Measurements from ENCODE around the gene RNASE8. TPM values are rescaled to one million over a fixed set of nuclear protein-coding genes. Genes with fewer than 3 reads are reported as not detected.

Gene RNASE8
- total RNA-seq, 1 experiment from 2014 or later: not detected

DNA sequence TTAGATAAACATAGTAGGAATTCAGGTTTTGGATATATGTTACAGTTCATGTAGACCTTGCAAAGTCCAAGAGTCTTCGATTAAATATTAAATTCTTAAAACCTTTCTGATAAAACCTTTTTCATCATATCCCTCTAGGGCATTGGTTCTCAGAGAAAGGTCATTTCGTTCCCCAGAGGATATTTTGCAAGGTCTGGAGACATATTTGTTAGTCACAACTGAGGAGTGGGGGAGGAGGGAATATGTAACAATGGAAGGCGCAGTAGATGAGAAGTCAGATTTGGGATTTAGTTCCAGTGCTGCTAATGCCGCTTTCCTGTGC, 48.5 kb downstream of the RNASE8 start:
- H3K27me3 Mint-ChIP-seq (ENCODE audit: low read depth): no peaks in the 10 kb centered on the region
- no peak overlapping the region for H3K27ac Mint-ChIP-seq
- TF ChIP-seq, protein P1, sequence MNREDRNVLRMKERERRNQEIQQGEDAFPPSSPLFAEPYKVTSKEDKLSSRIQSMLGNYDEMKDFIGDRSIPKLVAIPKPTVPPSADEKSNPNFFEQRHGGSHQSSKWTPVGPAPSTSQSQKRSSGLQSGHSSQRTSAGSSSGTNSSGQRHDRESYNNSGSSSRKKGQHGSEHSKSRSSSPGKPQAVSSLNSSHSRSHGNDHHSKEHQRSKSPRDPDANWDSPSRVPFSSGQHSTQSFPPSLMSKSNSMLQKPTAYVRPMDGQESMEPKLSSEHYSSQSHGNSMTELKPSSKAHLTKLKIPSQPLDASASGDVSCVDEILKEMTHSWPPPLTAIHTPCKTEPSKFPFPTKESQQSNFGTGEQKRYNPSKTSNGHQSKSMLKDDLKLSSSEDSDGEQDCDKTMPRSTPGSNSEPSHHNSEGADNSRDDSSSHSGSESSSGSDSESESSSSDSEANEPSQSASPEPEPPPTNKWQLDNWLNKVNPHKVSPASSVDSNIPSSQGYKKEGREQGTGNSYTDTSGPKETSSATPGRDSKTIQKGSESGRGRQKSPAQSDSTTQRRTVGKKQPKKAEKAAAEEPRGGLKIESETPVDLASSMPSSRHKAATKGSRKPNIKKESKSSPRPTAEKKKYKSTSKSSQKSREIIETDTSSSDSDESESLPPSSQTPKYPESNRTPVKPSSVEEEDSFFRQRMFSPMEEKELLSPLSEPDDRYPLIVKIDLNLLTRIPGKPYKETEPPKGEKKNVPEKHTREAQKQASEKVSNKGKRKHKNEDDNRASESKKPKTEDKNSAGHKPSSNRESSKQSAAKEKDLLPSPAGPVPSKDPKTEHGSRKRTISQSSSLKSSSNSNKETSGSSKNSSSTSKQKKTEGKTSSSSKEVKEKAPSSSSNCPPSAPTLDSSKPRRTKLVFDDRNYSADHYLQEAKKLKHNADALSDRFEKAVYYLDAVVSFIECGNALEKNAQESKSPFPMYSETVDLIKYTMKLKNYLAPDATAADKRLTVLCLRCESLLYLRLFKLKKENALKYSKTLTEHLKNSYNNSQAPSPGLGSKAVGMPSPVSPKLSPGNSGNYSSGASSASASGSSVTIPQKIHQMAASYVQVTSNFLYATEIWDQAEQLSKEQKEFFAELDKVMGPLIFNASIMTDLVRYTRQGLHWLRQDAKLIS (CRISPR knock-in tag; IDR thresholded peaks at IDR 0.05; ENCODE audit: borderline replicate concordance): no peak
- no peak for TF ChIP-seq ZNF138 (CRISPR knock-in tag; conservative IDR thresholded peaks at IDR 0.05)
- no peak for TF ChIP-seq GRHL2 (CRISPR knock-in tag; IDR thresholded peaks at IDR 0.05; ENCODE audit: insufficient replicate concordance, severe bottlenecking)
- TF ChIP-seq ZNF423 (CRISPR knock-in tag; IDR thresholded peaks at IDR 0.05): no peak
- TF ChIP-seq CREM (CRISPR knock-in tag; IDR thresholded peaks at IDR 0.05): no peak
- no peak for TF ChIP-seq ELF4 (CRISPR knock-in tag; IDR thresholded peaks at IDR 0.05; ENCODE audit: low read depth)
- TF ChIP-seq, protein P2, sequence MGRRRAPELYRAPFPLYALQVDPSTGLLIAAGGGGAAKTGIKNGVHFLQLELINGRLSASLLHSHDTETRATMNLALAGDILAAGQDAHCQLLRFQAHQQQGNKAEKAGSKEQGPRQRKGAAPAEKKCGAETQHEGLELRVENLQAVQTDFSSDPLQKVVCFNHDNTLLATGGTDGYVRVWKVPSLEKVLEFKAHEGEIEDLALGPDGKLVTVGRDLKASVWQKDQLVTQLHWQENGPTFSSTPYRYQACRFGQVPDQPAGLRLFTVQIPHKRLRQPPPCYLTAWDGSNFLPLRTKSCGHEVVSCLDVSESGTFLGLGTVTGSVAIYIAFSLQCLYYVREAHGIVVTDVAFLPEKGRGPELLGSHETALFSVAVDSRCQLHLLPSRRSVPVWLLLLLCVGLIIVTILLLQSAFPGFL (CRISPR knock-in tag; IDR thresholded peaks at IDR 0.05; ENCODE audit: borderline replicate concordance): no peak
- no peak for TF ChIP-seq NFYB (CRISPR knock-in tag; conservative IDR thresholded peaks at IDR 0.05; ENCODE audit: low read depth)
- TF ChIP-seq ZNF416 (CRISPR knock-in tag; IDR thresholded peaks at IDR 0.05): no peak
- DNase-seq (ENCODE audit: low spot score) (no peak), ATAC-seq (no peak)
- no peaks in the 10 kb centered on the region for H3K9me3 Mint-ChIP-seq
- POLR2A ChIA-PET: interaction anchor here (3.9 kb wide), 1 partner anchor 12 kb away, joined by 40 read pairs; no protein-coding TSS in a partner anchor
- H3K36me3 Mint-ChIP-seq: no peaks in the 10 kb centered on the region
- CTCF ChIA-PET: interaction anchor here (3.7 to 8.6 kb wide), 5 partner anchors 12 to 91 kb away, joined by 54 to 321 read pairs (median 111); partner anchors contain the start of gene ARHGEF40
- H3K4me3 Mint-ChIP-seq: no peak overlapping the region
- H3K4me1 Mint-ChIP-seq: peaks cover 65% of the 10 kb centered on the region

DNA sequence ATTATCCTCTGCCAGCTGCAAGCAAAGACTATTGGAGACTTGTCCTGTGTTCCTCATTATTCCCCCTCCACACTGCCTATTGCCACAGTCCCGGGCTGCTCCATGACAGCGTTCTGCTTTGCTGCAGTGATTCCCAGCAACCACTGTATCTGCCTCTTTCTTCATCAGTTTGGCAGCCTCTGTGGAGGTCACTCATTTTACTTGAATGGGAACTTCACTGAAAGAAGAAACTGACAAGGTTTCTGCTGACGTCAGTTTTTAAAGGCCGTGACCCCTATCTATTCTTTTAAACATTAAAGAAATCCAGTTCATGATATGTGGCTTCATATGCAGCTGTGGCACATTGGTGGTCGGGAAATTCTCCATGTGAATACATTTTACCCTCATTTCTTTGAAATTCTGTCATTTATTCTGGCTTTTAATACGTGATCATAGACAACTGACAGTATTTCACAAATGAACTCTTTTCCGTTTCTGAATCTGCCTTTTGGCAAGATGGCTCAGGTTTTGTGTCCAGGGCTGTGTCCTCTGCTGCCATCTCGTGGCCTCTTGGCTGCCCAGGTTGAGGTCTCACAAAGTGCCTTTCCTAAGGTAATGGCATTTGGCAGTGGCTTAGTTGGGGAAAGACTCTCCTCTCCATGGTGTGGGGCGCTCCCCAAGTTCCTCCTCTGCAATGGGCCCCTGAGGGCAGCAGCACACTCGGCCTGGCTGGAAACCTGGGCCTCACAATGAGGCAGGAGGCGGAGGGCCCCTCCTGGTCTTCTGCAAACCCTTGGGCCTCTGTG, 49.1 kb downstream of the RNASE8 start:
- peak overlapping the region; percentile 45 for H3K4me3 Mint-ChIP-seq
- no peaks in the 10 kb centered on the region for H3K36me3 Mint-ChIP-seq
- ChIA-PET POLR2A (interaction anchor here (1.8 kb wide), 1 partner anchor 35 kb away, joined by 7 read pairs; no protein-coding TSS in a partner anchor), CTCF (interaction anchor here (0.6 to 8.6 kb wide), 13 partner anchors 12 to 108 kb away, joined by 3 to 321 read pairs (median 11); partner anchors contain the start of genes ARHGEF40 and SLC39A2)
- DNase-seq (ENCODE audit: low spot score) (peak; percentile 85), ATAC-seq (peak; percentile 49)
- peaks cover 59% of the 10 kb centered on the region for H3K4me1 Mint-ChIP-seq
- TF ChIP-seq ESRRA (CRISPR knock-in tag; IDR thresholded peaks at IDR 0.05; ENCODE audit: borderline replicate concordance) (no peak), TP53 (CRISPR knock-in tag; IDR thresholded peaks at IDR 0.05) (no peak)
- TF ChIP-seq, protein P3, sequence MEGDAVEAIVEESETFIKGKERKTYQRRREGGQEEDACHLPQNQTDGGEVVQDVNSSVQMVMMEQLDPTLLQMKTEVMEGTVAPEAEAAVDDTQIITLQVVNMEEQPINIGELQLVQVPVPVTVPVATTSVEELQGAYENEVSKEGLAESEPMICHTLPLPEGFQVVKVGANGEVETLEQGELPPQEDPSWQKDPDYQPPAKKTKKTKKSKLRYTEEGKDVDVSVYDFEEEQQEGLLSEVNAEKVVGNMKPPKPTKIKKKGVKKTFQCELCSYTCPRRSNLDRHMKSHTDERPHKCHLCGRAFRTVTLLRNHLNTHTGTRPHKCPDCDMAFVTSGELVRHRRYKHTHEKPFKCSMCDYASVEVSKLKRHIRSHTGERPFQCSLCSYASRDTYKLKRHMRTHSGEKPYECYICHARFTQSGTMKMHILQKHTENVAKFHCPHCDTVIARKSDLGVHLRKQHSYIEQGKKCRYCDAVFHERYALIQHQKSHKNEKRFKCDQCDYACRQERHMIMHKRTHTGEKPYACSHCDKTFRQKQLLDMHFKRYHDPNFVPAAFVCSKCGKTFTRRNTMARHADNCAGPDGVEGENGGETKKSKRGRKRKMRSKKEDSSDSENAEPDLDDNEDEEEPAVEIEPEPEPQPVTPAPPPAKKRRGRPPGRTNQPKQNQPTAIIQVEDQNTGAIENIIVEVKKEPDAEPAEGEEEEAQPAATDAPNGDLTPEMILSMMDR (IDR thresholded peaks at IDR 0.05): peak; percentile 54
- TF ChIP-seq, protein P4, sequence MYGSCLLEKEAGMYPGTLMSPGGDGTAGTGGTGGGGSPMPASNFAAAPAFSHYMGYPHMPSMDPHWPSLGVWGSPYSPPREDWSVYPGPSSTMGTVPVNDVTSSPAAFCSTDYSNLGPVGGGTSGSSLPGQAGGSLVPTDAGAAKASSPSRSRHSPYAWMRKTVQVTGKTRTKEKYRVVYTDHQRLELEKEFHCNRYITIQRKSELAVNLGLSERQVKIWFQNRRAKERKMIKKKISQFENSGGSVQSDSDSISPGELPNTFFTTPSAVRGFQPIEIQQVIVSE (CRISPR knock-in tag; IDR thresholded peaks at IDR 0.05; ENCODE audit: borderline replicate concordance): no peak
- TF ChIP-seq, protein P5, sequence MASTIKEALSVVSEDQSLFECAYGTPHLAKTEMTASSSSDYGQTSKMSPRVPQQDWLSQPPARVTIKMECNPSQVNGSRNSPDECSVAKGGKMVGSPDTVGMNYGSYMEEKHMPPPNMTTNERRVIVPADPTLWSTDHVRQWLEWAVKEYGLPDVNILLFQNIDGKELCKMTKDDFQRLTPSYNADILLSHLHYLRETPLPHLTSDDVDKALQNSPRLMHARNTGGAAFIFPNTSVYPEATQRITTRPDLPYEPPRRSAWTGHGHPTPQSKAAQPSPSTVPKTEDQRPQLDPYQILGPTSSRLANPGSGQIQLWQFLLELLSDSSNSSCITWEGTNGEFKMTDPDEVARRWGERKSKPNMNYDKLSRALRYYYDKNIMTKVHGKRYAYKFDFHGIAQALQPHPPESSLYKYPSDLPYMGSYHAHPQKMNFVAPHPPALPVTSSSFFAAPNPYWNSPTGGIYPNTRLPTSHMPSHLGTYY (CRISPR knock-in tag; IDR thresholded peaks at IDR 0.05): no peak
- TF ChIP-seq, protein P6, sequence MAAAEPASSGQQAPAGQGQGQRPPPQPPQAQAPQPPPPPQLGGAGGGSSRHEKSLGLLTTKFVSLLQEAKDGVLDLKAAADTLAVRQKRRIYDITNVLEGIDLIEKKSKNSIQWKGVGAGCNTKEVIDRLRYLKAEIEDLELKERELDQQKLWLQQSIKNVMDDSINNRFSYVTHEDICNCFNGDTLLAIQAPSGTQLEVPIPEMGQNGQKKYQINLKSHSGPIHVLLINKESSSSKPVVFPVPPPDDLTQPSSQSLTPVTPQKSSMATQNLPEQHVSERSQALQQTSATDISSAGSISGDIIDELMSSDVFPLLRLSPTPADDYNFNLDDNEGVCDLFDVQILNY (CRISPR knock-in tag; IDR thresholded peaks at IDR 0.05): no peak
- peak overlapping the region; percentile 47; the same call in 1 of the 2 replicates for H3K27ac Mint-ChIP-seq
- H3K9me3 Mint-ChIP-seq: no peaks in the 10 kb centered on the region
- no peaks in the 10 kb centered on the region for H3K27me3 Mint-ChIP-seq (ENCODE audit: low read depth)

Data from WTC11 (cell line).